Astrocyte of the cerebellum (primary cell): ENCODE data around the gene SYT17.
"Not testable (repeated sequence)": the region's sequence is repeated elsewhere in the genome, so short reads cannot be mapped to it uniquely, and the experiment has no call there.

ENCODE experiments used
- DNase-seq: peaks from one replicate; pipeline ENCODE4 v3.0.0-alpha.2; 2011; ENCODE audit warnings: low read depth
- H3K4me3 ChIP-seq: 2 replicates; pipeline ENCODE4 v1.5.1; 2011; ENCODE audit warnings: mild to moderate bottlenecking, low read depth, low read length, moderate library complexity
- CTCF ChIP-seq: IDR thresholded peaks from 2 replicates; pipeline ENCODE4 v1.5.1; 2012; ENCODE audit warnings: low read length, low read depth, moderate library complexity, mild to moderate bottlenecking; ENCODE audit errors: missing control alignments
- in situ Hi-C: cut with HindIII; loops from 2 replicates; pipeline ENCODE4 v1.10.0; 2017; ENCODE audit warnings: low sequenced_read_pairs

The SYT17 gene

GRCh38 chr16:19186408-19186807 lies 18.4 kb downstream of the SYT17 start:
- in situ Hi-C loops = no loop called here
- no peak for TF ChIP-seq CTCF

GRCh38 chr16:19187961-19188360 lies 19.9 kb downstream of the SYT17 start:
- H3K4me3 ChIP-seq, in situ Hi-C loops, DNase-seq: not testable (repeated sequence)

More at GRCh38 chr16:19186408-19186807, 18.4 kb downstream of the SYT17 start:
- DNase-seq = no peak
- H3K4me3 ChIP-seq = no peak overlapping the region

GRCh38 chr16:19188406-19188805 lies 20.4 kb downstream of the SYT17 start:
- no peak for DNase-seq
- no peak overlapping the region for H3K4me3 ChIP-seq
- in situ Hi-C loops = no loop called here
- no peak for TF ChIP-seq CTCF

GRCh38 chr16:19192865-19193264 lies 24.8 kb downstream of the SYT17 start:
- no peak overlapping the region for H3K4me3 ChIP-seq
- no peak for DNase-seq
- in situ Hi-C loops = no loop called here
- TF ChIP-seq CTCF = no peak

- no peak for DNase-seq
- in situ Hi-C loops = no loop called here
- no peak overlapping the region for H3K4me3 ChIP-seq
- no peak for TF ChIP-seq CTCF
Observed at GRCh38 chr16:19196871-19197270, 28.8 kb downstream of the SYT17 start.

- in situ Hi-C loops = no loop called here
- no peak for TF ChIP-seq CTCF
- no peak overlapping the region for H3K4me3 ChIP-seq
- no peak for DNase-seq
Observed at GRCh38 chr16:19203374-19203966, 35.4 kb downstream of the SYT17 start.

- in situ Hi-C loops = no loop called here
Observed at GRCh38 chr16:19210280-19210924, 42.4 kb downstream of the SYT17 start.

More at GRCh38 chr16:19210280-19210924, 42.4 kb downstream of the SYT17 start:
- H3K4me3 ChIP-seq = no peak overlapping the region
- TF ChIP-seq CTCF = no peak
- no peak for DNase-seq
